PC-9 (cell line): ENCODE results near the gene MACROD1.

Source experiments
- CTCF ChIP-seq: fragments of 200-600 bp; sonication (generic); conservative IDR thresholded peaks from 2 replicates; pipeline ENCODE4 v1.6.1; 2017; ENCODE audit warnings: mixed run types, antibody characterized with exemption, mild to moderate bottlenecking, moderate library complexity
- EZH2 ChIP-seq: fragments of 200-600 bp; sonication (generic); IDR thresholded peaks from 2 replicates; pipeline ENCODE4 v1.8.0; 2017; ENCODE audit warnings: antibody characterized with exemption, low read depth

GRCh38 chr11:64000740-64001483 lies 165.0 kb downstream of the MACROD1 start:
- no peak for TF ChIP-seq CTCF
- TF ChIP-seq EZH2 = no peak
